Measurements from ENCODE around the gene GLB1L. TPM values are rescaled to one million over a fixed set of nuclear protein-coding genes. Genes with fewer than 3 reads are reported as not detected.

The GLB1L gene
- total RNA-seq, 1 donor from 2014 or later: 8.1 TPM

- DNase-seq (ENCODE audit: low read depth, low spot score): no peak
Measured at GRCh38 chr2:219253753-219254589, 8.7 kb upstream of the GLB1L start, which contains the start of gene TUBA4A. Gene TUBA4A, minus strand, starts transcription at chr2:219253918. Its CDS starts 60 bp downstream, at chr2:219253858.

GRCh38 chr2:219252900-219253752 is 7.9 kb upstream of the GLB1L start, which contains the start of gene TUBA4B:
Gene TUBA4B, plus strand, starts transcription at chr2:219253243. Its CDS starts 165 bp downstream, at chr2:219253408.
- no peak for DNase-seq (ENCODE audit: low read depth, low spot score)

GRCh38 chr2:219252570-219252899 is 7.3 kb upstream of the GLB1L start:
- DNase-seq (ENCODE audit: low read depth, low spot score): no peak

- no peak for DNase-seq (ENCODE audit: low read depth, low spot score)
Measured at GRCh38 chr2:219252084-219252483, 6.8 kb upstream of the GLB1L start.

- DNase-seq (ENCODE audit: low read depth, low spot score): no peak
Measured at GRCh38 chr2:219251656-219252055, 6.4 kb upstream of the GLB1L start.

GRCh38 chr2:219250049-219250781 is 5.0 kb upstream of the GLB1L start:
- no peak for DNase-seq (ENCODE audit: low read depth, low spot score)

GRCh38 chr2:219249203-219249980 is 4.1 kb upstream of the GLB1L start:
- DNase-seq (ENCODE audit: low read depth, low spot score): peak; percentile 66

GRCh38 chr2:219248845-219249202 is 3.6 kb upstream of the GLB1L start:
- no peak for DNase-seq (ENCODE audit: low read depth, low spot score)

GRCh38 chr2:219247678-219248642 is 2.7 kb upstream of the GLB1L start:
- no peak for DNase-seq (ENCODE audit: low read depth, low spot score)

- no peak for DNase-seq (ENCODE audit: low read depth, low spot score)
Measured at GRCh38 chr2:219246559-219246958, 1.3 kb upstream of the GLB1L start.

- DNase-seq (ENCODE audit: low read depth, low spot score): no peak
Measured at GRCh38 chr2:219245899-219246230, 621 bp upstream of the GLB1L start.

- DNase-seq (ENCODE audit: low read depth, low spot score): no peak
Measured at GRCh38 chr2:219244789-219245147, 476 bp downstream of the GLB1L start.

- no peak for DNase-seq (ENCODE audit: low read depth, low spot score)
Measured at GRCh38 chr2:219243291-219243761, 1.9 kb downstream of the GLB1L start.

GRCh38 chr2:219234331-219234730 is 10.9 kb downstream of the GLB1L start:
- DNase-seq (ENCODE audit: low read depth, low spot score): no peak

- DNase-seq (ENCODE audit: low read depth, low spot score): no peak
Measured at GRCh38 chr2:219230059-219230540, 15.1 kb downstream of the GLB1L start.

- DNase-seq (ENCODE audit: low read depth, low spot score): peak; percentile 96
Measured at GRCh38 chr2:219229305-219230058, 15.8 kb downstream of the GLB1L start, which contains the start of the genes ANKZF1 and ATG9A. Gene ANKZF1, plus strand, starts transcription at chr2:219229806. Its CDS starts 452 bp downstream, at chr2:219230258. Gene ATG9A, minus strand, starts transcription at chr2:219229636. Its CDS starts 1,612 bp downstream, at chr2:219228024.

GRCh38 chr2:219228911-219229304 is 16.3 kb downstream of the GLB1L start:
- no peak for DNase-seq (ENCODE audit: low read depth, low spot score)

- DNase-seq (ENCODE audit: low read depth, low spot score): no peak
Measured at GRCh38 chr2:219228041-219228910, 17.0 kb downstream of the GLB1L start.

All from pulmonary artery endothelial cell (primary cell).